ENCODE data around the gene ZNF425.
"Not testable (repeated sequence)": the region's sequence is repeated elsewhere in the genome, so short reads cannot be mapped to it uniquely, and the experiment has no call there.

The ZNF425 gene, protein sequence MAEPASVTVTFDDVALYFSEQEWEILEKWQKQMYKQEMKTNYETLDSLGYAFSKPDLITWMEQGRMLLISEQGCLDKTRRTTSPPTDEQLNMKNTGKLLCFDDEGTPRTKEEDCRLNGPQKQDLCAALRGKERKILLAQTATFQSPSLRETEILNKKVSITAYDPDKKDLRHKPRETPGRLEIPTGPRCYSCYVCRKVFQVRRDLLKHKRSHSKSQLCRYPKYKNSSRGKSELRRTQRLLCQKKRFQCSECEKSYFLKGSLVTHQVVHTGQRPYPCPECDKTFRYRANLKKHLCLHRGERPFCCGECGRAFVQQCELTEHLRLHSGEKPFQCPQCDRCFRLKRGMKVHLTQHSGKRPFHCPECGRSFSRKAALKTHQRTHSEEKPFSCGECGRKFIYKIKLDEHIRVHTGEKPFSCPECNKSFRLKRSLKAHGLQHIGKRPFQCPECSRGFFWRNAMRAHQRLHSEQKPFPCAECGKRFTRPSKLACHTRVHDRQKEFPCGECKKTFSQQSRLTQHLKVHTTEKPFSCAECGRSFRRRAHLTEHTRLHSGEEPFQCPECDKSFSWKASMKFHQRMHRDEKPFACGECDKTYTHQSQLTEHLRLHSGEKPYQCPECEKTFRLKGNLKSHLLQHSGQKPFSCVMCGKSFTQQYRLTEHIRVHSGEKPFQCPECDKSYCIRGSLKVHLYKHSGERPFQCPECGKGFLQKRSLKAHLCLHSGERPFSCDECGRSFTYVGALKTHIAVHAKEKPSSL
- total RNA-seq, result 0.19 to 4.1 (median 1.2) reads per million in 17 experiments

- peak; percentile 95 to 99 (median 98) for DNase-seq
Measured at GRCh38 chr7:149125863-149126661, at the start of gene ZNF425. TSS of gene ZNF425 (minus strand) at chr7:149126324. CDS start at chr7:149126213, 111 bp downstream.

- no peak for DNase-seq
Measured at GRCh38 chr7:149175150-149175549, 49.0 kb upstream of the ZNF425 start.

GRCh38 chr7:149172534-149172920 is 46.4 kb upstream of the ZNF425 start:
- DNase-seq, result no peak

DNA sequence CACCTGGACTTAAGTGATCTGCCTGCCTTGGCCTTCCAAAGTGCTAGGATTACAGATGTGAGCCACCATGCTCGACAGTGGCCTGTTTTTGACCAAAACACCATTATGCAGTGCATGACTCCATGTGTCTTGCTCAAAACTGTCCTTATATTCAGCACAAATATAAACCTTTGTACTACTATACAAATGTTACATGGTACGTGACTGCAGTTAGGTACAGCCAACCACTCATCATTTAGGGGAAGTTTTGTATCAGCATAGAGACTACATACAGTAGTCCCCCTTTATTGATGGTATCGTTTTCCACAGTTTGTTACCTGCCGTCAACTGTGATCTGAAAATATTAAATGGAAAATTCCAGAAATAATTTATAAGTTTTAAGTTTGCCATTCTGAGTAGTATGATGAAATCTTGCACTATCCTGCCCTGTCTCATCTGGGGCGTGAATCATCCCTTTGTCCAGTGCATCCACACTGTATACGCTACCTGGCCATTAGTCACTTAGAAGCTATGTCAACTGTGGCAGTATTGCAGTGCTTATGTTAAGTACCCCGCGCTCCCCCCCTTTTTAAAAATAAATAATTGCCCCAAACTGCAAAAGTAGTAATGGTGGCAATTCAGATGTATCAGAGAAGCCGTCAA is 45.9 kb upstream of the ZNF425 start:
- DNase-seq, result no peak

DNA sequence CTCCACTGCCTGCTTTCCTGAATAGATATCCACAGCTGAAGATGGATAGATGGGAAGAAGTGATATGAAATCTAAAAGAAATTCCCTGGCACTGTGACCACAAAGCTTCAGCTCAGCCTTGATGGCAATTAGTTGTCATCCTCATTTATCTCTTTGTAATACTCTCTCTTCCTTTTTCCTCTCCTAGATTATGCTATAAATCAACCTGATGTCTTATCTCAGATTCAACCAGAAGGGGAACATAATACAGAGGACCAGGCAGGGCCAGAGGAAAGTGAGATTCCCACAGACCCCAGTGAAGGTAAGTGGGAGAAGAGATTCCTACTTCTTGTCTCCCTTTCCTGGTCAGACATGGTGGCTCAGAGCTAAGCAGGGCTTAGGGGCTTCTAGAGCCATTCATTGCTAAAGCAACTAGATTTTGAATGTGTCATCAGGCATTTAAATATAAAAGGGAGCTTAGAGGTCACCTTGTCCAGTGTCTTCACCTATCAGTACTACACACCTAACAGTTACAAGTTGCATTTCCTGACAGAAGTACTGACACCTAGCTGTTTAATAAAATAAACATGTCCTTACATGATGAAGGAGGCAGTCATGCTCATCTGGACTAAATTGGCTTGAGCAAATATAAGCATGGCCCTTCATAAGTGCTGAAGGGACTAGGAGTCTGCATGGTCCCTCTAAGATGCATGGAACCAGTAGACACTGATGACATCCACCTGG is 40.7 kb upstream of the ZNF425 start:
- DNase-seq, result no peak

DNA sequence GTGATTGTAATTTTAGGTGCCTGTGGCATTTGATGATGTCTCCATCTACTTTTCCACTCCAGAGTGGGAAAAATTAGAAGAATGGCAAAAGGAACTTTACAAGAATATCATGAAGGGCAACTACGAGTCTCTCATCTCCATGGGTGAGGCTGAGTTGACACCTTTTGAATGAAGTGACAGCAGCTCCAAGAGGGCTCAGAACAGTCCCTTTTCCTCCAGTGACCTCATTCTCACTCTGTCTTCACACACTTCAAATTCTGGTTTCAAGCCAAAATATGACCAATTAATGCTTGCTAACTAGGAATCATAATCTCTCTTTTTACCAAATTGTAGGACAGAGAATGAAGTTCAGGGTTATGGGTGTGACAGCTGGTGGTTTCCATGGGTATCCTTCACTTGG is 40.0 kb upstream of the ZNF425 start:
- DNase-seq, result no peak

DNA sequence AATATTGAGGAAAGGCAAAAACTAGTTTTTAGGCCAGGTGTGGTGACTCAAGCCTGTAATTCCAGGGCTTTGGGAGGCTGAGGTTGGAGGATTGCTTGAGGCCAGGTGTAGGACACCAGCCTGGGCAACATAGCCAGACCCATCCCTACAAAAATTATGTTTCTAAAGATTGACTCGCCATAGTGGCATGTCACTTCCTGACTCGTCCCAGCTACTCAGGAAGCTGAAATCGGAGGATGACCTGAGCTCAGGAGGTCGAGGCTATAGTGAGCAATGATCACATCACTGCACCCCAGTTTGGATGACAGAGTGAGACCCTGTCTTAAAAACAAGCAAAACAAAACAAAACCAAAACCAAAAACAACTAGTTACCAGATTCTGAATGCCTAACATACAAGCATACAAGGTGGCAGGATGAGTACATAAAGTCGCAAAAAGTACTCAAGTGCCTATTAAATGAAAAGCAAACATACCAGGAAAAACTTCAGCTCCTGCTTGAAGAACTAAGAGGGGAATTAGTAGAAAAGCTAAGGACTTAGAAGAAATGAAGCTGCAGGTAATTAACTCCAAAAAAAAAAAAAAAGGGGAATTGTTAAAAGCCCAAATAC is 35.2 kb upstream of the ZNF425 start:
- DNase-seq, result peak in 1 of 4 experiments; percentile 8

GRCh38 chr7:149156898-149157297 is 30.8 kb upstream of the ZNF425 start:
- DNase-seq, result no peak

DNA sequence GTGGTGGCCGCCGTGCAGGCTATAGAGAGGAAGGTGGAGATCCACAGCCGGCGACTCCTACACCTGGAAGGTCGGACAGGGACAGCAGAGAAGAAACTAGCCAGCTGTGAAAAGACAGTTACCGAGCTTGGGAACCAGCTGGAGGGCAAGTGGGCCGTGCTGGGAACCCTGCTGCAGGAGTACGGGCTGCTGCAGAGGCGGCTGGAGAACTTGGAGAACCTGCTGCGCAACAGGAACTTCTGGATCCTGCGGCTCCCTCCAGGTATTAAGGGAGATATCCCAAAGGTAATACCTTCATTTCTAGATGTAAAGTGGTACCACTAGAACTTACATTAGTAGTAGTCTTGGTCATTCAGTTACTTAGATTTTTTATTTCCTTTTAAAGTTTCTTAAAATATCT is 27.9 kb upstream of the ZNF425 start:
- DNase-seq, result no peak

- no peak for DNase-seq
Measured at GRCh38 chr7:149153346-149153745, 27.2 kb upstream of the ZNF425 start.

DNA sequence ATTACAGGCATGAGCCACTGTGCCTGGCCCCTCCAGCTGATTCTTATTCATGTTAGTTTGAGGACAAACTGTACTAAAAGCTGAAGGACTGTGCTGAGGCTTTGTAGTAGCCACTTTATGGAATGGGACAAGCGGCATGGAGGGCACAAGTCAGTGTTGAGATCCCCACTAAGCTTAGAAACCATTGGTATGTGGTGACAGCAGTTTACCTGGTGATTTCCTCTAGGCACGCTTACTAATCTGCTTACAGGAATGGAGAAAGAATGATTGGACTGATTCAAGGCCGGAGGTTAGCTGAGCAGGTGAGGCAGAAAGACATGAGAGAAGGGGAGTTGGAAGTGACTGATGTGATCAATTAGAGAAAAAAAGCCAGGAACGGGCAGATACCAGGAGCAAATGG is 24.9 kb upstream of the ZNF425 start:
- DNase-seq, result no peak

DNA sequence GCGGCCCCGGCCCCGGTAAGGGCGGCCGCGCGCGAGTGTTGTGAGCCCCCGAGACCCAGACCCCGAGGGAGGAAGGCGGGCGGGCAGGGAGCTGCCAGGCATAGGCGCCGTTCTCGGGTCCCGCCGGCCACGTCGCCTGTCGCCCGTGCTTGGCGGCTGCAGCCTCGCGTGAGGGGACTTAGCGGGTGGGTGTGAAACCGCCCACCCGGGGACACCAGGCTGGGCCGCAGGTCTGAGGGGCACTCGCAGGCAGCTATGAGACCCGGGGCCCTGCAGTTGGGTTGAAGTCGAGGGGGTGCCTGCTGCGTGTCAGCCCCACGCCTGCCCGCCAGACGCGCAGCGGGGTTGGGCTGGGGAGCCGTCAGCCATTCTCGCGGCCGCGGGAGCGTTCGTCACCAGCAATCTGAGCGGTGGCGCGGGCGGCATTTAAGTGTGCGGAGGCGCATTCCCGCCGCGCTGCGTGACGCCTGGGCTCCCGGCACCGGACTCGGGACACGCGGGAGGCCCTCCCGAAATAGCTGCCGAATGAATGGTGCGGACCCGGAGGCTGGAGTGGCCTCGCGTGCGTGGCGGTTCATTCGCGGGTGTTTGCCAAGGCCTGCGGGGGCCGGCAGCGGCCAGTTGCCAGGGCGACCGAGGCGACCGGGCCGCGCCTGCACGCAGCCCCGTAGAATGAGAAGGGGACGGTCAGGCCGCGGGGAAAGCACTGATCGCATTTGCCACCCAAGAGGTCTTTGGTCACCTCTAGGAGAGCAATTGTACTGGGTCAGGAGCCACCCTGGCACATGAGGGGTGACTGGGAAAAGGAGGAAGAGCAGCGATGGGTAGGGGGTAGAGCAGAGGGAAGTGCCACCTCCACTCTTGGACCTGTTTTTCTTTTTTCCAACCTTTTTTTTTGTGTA is 21.9 kb upstream of the ZNF425 start:
- DNase-seq, result peak; percentile 69 to 86 (median 77)

GRCh38 chr7:149147072-149147751 is 21.1 kb upstream of the ZNF425 start, which contains the start of gene ZNF398:
TSS of gene ZNF398 (plus strand) at chr7:149147453. CDS start at chr7:149147743, 290 bp downstream.
- peak; percentile 88 to 95 (median 94) for DNase-seq

DNA sequence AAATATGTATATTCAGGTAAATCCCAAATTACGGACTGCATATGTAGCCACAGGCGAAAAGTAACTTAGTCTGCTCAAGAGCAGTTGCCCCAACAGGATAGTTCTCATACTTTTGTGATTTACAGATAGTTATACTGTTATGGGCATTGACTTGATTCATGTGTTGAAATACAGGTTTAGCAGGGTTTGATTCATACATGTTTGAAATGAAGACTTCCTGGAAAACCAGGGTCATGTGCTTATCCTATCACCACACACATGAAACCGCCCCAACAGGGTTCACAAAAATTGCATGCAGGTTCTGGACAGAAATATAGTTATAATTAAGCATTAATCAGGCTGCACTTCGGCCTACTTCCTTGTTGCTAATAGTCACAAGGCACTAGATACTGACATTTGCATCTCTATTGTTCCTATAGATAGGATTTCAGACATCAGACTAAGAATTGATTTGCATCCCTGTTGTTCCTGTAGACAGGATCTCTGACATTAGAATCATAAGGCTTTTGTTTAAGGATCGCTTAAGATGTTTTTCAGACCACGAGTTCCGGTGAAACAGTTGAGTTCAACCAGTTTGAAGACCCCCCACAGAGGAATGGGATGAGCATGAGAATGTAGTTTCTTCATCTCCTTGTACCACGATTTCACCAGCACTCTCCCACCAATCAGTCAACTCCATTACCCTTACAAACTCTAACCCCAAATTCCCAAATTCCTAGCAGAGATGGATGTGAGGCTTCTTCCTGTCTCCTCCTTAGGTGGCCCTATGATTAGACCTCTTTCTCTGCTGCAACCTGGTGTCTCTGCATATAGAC is 19.1 kb upstream of the ZNF425 start:
- peak; percentile 52 to 73 (median 56) for DNase-seq

- not testable (repeated sequence) for DNase-seq
Measured at GRCh38 chr7:149144436-149144922, 18.4 kb upstream of the ZNF425 start.

DNA sequence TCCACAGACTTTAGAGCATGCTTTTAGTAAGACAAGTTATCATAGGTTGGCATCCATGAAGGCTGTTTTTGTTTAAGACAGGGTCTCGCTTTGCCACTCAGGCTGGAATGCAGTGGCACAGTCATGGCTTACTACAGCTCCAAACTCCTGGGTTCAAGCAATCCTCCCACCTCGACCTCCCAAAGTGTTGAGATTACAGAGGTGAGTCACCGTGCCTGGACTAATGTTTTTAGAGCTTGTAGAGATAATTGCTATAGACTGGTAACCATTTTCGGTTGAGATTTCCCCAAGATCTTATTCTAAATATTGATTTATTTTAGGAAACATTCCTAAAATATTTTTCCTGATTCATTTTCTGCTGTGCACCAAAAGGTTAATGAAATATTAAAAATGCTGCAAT is 15.8 kb upstream of the ZNF425 start:
- DNase-seq, result no peak

GRCh38 chr7:149140831-149141230 is 14.7 kb upstream of the ZNF425 start:
- peak; percentile 35 to 66 (median 60) for DNase-seq

DNA sequence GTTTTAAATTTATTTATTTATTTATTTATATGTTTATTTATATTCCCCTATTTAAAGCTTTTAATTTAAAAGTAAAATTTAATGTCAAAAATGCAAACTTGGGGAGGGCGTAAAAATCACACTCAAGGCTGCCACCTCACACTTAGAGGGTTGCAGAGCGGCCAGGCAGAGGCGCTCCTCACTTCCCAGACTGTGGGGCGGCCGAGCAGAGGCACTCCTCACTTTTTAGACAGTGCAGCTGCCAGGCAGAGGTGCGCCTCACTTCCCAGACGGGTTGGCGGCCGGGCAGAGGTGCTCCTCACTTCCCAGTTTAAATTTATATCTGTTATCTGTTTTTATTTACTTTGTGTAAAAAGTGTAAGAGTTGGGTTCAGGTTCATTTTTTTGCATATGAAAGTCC is 10.0 kb upstream of the ZNF425 start:
- no peak for DNase-seq
